Right ventricle myocardium superior (tissue), 1 donor: ENCODE data around the gene LRRC3C. TPM values are rescaled to one million over a fixed set of nuclear protein-coding genes. Genes with fewer than 3 reads are reported as not detected.
"Not testable (repeated sequence)": the region's sequence is repeated elsewhere in the genome, so short reads cannot be mapped to it uniquely, and the experiment has no call there.

Source experiments
- ATAC-seq: fragments of 200-7000 bp; cut with Tn5 transposase; one replicate; pipeline ENCODE4 v1.9.1; 2020; ENCODE audit warnings: mild to moderate bottlenecking; ENCODE audit not compliant: poor library complexity
- DNase-seq: peaks from one replicate; pipeline ENCODE4 v3.0.0-alpha.2; 2020
- intact Hi-C: fragments of 100-400 bp; cut with DNase I; formaldehyde crosslinking; loops from one replicate; pipeline ENCODE4 v1.11.2; 2022
- total RNA-seq: library from RNA; stranded (reverse); fragmentation: NEBNext Ultra II Directional; extraction: Animal tissue kit (Norgen Biotek cat#: 25700); gene quantifications from one replicate; pipeline ENCODE4 v1.2.1, GENCODE V29; 2021
- donor health status: DM: no; HTN: yes; CAD: no; lungs with severe emphysema.

LRRC3C gene
- total RNA-seq, 1 donor from 2014 or later: not detected

DNA sequence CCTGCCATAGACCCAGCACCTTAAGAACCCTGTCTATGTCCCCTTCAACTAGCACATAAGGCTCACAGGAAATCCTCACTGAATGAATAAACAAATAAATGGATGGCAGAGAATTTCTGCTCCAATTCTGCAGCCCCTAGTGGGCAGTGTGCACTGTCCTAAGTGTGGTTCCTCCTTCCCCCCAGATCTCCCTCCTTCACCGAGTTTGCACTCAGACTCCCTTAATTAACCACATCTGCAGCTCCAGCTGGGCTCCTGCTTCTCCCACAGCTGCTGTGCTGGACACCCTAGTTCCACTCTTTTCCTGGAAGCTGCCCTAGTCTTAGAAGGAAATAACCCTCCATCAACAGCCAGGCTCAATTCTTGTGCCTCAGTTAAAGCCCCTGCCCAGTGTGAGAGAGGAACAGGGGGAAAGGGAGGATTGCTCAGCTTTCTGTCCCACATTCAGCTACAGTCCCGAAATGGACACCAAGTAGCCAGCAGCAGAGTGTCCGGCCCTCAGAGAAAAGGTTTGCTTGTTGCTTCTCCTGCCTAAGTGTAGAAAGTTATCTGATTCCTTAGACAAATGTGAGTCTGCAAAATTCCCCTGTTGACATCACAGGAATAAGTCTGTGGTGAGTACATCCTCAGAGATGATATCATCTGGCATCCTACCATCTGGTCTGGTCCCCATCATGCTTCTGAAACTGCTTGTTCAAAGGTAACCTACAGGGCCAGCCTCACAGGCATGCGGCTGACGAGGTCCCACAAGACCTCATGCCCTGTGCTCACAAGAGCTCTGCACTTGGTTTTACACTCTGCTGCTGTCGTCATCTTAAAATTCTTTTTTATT is 12.3 kb downstream of the LRRC3C start:
- intact Hi-C loops: no loop called here
- DNase-seq (no peak), ATAC-seq (peak; percentile 59)

- no peak for DNase-seq
- intact Hi-C loops: no loop called here
- peak; percentile 40 for ATAC-seq
These were observed 16.3 kb downstream of the LRRC3C start for GRCh38 chr17:39943702-39944392.

- intact Hi-C loops: no loop called here
- ATAC-seq: no peak
- DNase-seq: no peak
These were observed 16.8 kb downstream of the LRRC3C start for GRCh38 chr17:39944393-39944711.

DNA sequence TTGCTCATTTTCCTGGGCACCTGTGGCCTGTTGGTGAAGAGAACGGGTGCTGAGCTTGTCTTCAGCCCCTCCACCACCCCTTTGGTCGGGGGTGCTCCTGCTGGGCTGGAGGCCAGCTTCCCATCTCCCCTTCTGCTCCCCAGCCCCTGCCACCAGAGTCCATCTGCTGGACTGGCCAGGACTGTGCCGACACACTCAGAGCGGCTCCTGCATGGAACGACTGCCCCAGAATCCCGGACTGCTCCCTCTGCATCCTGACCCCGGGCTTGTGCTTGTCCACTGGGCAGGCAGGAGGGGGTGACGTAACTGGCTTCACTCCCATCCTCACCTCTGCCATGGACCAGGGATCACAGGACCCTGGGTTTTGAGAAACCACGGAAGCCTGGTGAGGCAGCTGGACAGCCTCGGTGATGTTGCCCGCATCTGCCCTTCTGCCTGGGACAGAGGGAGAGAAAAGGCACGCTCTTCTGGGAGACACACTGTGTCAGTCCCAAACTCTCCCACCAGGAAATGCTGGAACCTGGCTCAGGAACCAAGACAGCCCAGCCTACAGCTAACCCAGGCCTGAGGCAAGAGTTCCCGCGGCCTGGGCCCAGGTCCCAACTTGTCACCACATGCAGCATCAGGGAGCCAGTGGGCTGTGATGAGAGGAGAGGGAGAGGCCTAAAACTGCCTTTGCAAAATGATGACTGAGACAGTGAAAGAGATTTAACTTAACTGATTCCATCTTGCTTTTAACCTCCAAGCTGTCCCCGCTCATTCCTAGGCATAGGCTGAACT is 19.2 kb downstream of the LRRC3C start:
- no peak for ATAC-seq
- DNase-seq: no peak
- intact Hi-C loops: no loop called here

GRCh38 chr17:39948489-39948828 is 20.9 kb downstream of the LRRC3C start:
- intact Hi-C loops, DNase-seq, ATAC-seq: not testable (repeated sequence)

DNA sequence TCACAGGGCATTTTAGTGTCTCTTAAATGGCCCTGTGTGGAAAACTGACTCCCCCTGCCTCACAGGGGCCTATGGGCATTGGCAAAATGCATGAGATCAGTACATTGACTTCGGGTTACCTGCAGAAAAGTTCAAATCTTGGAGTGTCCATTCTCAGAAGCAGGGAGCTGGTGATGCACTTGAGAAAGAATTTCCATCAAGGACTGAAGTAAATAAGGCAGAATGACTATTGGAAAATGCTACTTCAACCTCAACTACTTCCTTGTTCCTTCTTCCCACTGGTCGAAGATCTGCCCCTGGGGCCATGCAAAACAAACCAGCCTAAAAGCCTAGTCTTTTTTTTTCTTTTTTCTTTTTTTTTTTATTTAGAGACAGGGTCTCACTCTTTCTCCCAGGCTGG is 21.5 kb downstream of the LRRC3C start:
- DNase-seq (no peak), ATAC-seq (no peak)
- intact Hi-C loops: no loop called here

- DNase-seq: peak; percentile 55
- no peak for ATAC-seq
- intact Hi-C loops: no loop called here
These were observed 23.4 kb downstream of the LRRC3C start for GRCh38 chr17:39950871-39951348.

DNA sequence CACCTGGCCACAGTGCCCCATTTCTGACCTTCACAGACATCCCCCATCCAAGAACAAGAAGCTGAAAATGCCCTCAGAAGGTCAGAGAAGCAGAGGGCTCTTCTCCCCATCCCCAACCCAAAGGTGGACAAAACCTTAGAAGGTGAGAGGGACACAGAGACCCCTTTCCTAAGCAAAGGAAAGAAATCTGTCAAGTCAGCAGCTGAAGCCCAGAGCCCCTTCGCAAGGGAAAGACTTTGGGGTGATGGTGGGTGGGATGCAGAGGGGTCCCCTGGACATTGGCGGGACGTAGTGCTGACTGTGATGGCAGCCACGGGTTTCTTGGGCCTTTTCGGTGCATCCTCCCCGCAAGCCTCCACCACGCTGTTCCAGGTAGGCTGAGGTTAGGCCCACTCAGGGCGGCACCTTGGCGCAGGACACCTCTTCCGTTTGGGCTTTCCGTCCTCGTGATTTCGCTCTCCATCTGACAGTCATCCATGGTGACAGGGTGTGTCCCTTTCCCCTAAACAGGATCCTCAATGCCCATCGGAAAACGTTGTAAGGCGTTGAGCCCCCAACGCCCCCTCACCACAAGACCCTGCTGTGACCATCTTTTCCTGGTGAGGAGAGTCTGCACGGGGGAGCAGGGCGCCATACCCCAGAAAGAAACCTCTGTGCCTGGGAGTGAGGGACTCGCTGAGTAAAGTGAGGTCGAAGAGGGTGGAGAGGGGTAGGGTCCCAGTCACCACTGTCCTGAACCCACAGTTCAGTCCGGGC is 24.6 kb downstream of the LRRC3C start:
- intact Hi-C loops: no loop called here
- ATAC-seq (no peak), DNase-seq (no peak)

- DNase-seq: peak; percentile 99
- intact Hi-C loops: no loop called here
- peak; percentile 95 for ATAC-seq
These were observed 25.3 kb downstream of the LRRC3C start for GRCh38 chr17:39952680-39953470.

DNA sequence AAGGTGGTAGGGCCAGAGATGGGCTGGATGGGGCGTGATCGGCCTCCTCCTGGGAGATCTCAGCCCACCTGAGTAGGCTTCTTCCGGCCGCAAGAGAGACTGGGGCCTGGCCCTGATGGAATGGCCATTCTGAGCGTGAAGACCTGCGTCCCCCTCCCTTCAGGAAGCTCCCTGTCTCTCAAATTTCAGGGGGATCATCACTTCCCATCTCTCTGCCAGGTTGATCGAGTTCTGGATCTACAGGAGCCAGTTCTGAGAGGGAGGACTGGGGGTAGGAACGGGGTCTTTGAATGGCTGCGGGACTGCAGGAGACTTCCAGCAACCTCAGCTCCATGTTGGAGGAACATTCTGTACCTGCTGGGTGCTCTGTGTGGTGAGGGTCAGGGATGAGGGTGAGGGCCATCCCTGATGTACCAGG is 25.9 kb downstream of the LRRC3C start:
- intact Hi-C loops: no loop called here
- DNase-seq (no peak), ATAC-seq (no peak)

- DNase-seq (no peak), ATAC-seq (no peak)
- intact Hi-C loops: loop anchor here (5.0 kb wide), 1 partner anchor 38 kb away; the partner anchor contains the start of gene GSDMB
These were observed 27.3 kb downstream of the LRRC3C start for GRCh38 chr17:39954876-39955275.

DNA sequence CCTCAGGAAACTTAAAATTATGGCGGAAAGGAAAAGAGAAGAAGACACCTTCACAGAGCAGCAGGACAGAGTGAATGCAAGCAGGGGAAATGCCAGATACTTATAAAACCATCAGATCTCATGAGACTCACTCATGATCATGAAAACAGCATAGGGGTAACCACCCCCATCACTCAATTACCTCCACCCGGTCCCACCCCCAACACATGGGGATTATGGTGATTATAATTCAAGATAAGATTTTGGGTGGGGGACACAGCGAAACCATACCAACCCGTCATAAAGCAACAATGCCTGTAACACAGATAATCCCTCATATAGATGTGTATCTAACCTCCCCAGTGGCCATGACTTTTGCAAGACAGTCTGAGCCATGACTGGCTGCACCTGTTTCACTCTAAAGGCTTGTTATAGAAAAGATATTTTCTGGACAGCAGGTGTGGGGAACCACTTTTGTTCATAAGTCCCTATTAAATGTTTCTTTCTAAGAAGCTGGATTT is 28.2 kb downstream of the LRRC3C start:
- DNase-seq: no peak
- no peak for ATAC-seq
- intact Hi-C loops: loop anchor here (5.0 kb wide), 1 partner anchor 38 kb away; the partner anchor contains the start of gene GSDMB

GRCh38 chr17:39960524-39961041 is 33.1 kb downstream of the LRRC3C start:
- intact Hi-C loops: no loop called here

GRCh38 chr17:39962642-39963220 is 35.2 kb downstream of the LRRC3C start, which contains the start of gene GSDMA:
Gene GSDMA, plus strand, starts transcription at chr17:39963004. Its CDS starts 2,684 bp downstream, at chr17:39965688.
- intact Hi-C loops: no loop called here
- ATAC-seq (no peak), DNase-seq (peak; percentile 17)

More at GRCh38 chr17:39960524-39961041, 33.1 kb downstream of the LRRC3C start:
- DNase-seq: no peak
- ATAC-seq: no peak

DNA sequence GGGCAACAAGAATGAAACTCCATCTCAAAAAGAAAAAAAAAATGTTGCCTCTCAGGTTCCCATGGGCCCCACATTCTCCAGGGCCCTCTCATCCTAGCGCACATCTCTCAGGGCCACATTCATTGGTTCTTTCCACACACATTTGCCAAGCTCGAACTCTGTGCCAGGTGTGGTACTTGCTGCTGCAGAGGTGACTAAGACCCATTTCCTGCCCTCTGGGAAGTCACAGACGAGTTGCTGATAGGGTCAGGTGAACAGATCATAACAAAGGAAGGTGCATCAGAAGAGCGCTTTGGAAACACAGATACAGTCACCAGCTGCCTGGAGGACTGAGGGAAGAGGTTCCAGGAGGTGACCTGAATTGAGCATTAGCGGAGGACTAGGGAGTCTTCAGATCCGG is 36.3 kb downstream of the LRRC3C start:
- DNase-seq: no peak
- intact Hi-C loops: no loop called here
- no peak for ATAC-seq

DNA sequence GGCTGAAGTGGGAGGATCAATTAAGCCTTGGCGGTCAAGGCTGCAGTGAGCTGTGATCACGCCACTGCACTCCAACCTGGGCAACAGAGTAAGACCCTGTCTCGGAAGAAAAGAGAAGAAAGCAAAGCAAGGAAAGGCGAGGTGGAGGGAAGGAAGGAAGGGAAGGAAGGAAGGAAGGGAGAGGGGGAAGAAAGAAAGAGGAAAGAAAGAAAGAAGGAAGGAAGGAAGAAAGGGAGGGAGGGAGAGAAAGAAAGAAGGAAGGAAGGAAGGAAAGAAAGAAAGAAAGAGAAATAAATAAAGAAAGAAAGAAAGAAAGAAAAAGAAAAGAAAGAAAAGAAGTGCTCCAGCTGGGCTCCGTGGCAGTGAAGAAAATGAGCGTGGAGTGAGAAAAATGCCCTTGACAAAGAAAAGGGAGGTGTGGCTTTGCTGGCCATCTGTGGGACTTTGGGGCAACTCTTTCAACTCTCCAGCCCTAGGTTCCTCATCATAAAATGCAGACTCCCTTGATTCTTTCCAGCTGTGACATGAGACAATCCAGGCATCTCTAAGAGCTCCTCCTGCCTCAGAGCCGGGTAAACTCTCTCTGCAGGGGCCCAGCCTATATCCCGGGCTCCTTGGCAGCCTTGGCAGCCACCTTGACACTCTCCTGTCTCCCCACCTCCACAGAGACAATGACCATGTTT is 37.6 kb downstream of the LRRC3C start:
- no peak for ATAC-seq
- intact Hi-C loops: no loop called here
- no peak for DNase-seq
